Neural cell (in vitro differentiated cells): ENCODE data around the gene RSAD1. TPM values are rescaled to one million over a fixed set of nuclear protein-coding genes. Genes with fewer than 3 reads are reported as not detected.
"Not testable (repeated sequence)": the region's sequence is repeated elsewhere in the genome, so short reads cannot be mapped to it uniquely, and the experiment has no call there.

Source experiments
- H2AFZ ChIP-seq: fragments of 200-600, 300-800 bp; sonication (generic), shearing (Covaris generic); 2 replicates; pipeline ENCODE4 v1.6.0; 2014; ENCODE audit warnings: low read depth, mild to moderate bottlenecking, antibody characterized with exemption, low read length, moderate library complexity
- H3F3A ChIP-seq: fragments of 200-600 bp; shearing (Covaris generic); 2 replicates; pipeline ENCODE4 v1.6.1; 2016; ENCODE audit warnings: mild to moderate bottlenecking, moderate library complexity, mixed read lengths, antibody characterized with exemption, low read length; ENCODE audit not compliant: insufficient read depth, poor library complexity, severe bottlenecking
- H3K27ac ChIP-seq: fragments of 200-600, 300-800 bp; sonication (generic), shearing (Covaris generic); 2 replicates; pipeline ENCODE4 v1.5.1; 2014; ENCODE audit warnings: mild to moderate bottlenecking, low read length, moderate library complexity
- H3K27me3 ChIP-seq: fragments of 300-800, 200-600 bp; sonication (generic), shearing (Covaris generic); 2 replicates; pipeline ENCODE4 v1.6.0; 2014; ENCODE audit warnings: mild to moderate bottlenecking, low read depth, low read length, moderate library complexity; ENCODE audit not compliant: insufficient read depth
- H3K36me3 ChIP-seq: fragments of 300-800, 200-600 bp; sonication (generic), shearing (Covaris generic); 2 replicates; pipeline ENCODE4 v1.5.1; 2014; ENCODE audit warnings: mild to moderate bottlenecking, antibody characterized with exemption, low read length, moderate library complexity; ENCODE audit not compliant: insufficient read depth
- H3K4me2 ChIP-seq: fragments of 300-800, 200-600 bp; sonication (generic), shearing (Covaris generic); 2 replicates; pipeline ENCODE4 v1.6.0; 2014; ENCODE audit warnings: mild to moderate bottlenecking, low read length
- H3K4me3 ChIP-seq: fragments of 300-800, 200-600 bp; sonication (generic), shearing (Covaris generic); 2 replicates; pipeline ENCODE4 v1.5.1; 2014; ENCODE audit warnings: mild to moderate bottlenecking, low read length, moderate library complexity
- H3K79me2 ChIP-seq: fragments of 200-600 bp; shearing (Covaris generic); replicated peaks from 2 replicates; pipeline ENCODE4 v1.6.0; 2014; ENCODE audit warnings: mild to moderate bottlenecking, low read length, moderate library complexity; ENCODE audit not compliant: insufficient read depth
- H3K9ac ChIP-seq: fragments of 300-800, 200-600 bp; sonication (generic), shearing (Covaris generic); 2 replicates; pipeline ENCODE4 v1.6.1; 2016; ENCODE audit warnings: mild to moderate bottlenecking, low read length, mixed read lengths
- H3K9me2 ChIP-seq: fragments of 200-600 bp; shearing (Covaris generic); 2 replicates; pipeline ENCODE4 v1.6.1; 2016; ENCODE audit warnings: mild to moderate bottlenecking, low read length, mixed read lengths; ENCODE audit not compliant: insufficient read depth
- H3K9me3 ChIP-seq: fragments of 200-600, 300-800 bp; sonication (generic), shearing (Covaris generic); 2 replicates; pipeline ENCODE4 v1.6.1; 2016; ENCODE audit warnings: mild to moderate bottlenecking, mixed run types, low read length, moderate library complexity, mixed read lengths
- H4K20me1 ChIP-seq: fragments of 200-600 bp; shearing (Covaris generic); 2 replicates; pipeline ENCODE4 v1.6.1; 2016; ENCODE audit warnings: mild to moderate bottlenecking, mixed run types; ENCODE audit not compliant: insufficient read depth
- EP300 ChIP-seq: fragments of 450-650 bp; conservative IDR thresholded peaks from 2 replicates; pipeline ENCODE4 v1.6.1; 2014; ENCODE audit warnings: antibody characterized with exemption, mild to moderate bottlenecking, moderate library complexity; ENCODE audit not compliant: poor library complexity, severe bottlenecking
- EZH2 ChIP-seq: fragments of 200-600, 300-800 bp; shearing (Covaris generic), sonication (generic); IDR thresholded peaks from 2 replicates; pipeline ENCODE4 v1.6.1; 2014; ENCODE audit warnings: antibody characterized with exemption, low read length, borderline replicate concordance, mild to moderate bottlenecking; ENCODE audit not compliant: insufficient read depth, poor library complexity, severe bottlenecking
- MXI1 ChIP-seq: fragments of 450-650 bp; conservative IDR thresholded peaks from 2 replicates; pipeline ENCODE4 v1.6.1; 2014; ENCODE audit warnings: antibody characterized with exemption, mild to moderate bottlenecking; ENCODE audit not compliant: poor library complexity, severe bottlenecking
- POLR2AphosphoS5 ChIP-seq: IDR thresholded peaks from 2 replicates; pipeline ENCODE4 v1.6.1; 2012
- RAD21 ChIP-seq: fragments of 450-650 bp; conservative IDR thresholded peaks from 2 replicates; pipeline ENCODE4 v1.6.1; 2014; ENCODE audit warnings: antibody characterized with exemption, mild to moderate bottlenecking, moderate library complexity
- SMC3 ChIP-seq: fragments of 450-650 bp; conservative IDR thresholded peaks from 2 replicates; pipeline ENCODE4 v1.6.1; 2014; ENCODE audit warnings: antibody characterized with exemption, mild to moderate bottlenecking, moderate library complexity; ENCODE audit not compliant: poor library complexity
- TAF1 ChIP-seq: IDR thresholded peaks from 2 replicates; pipeline ENCODE4 v1.6.1; 2012; ENCODE audit warnings: low read depth
- polyA plus RNA-seq: library from polyadenylated mRNA; depleted of rRNA; stranded (reverse); fragments of >200 nt; gene quantifications from 2 replicates; pipeline ENCODE4 v1.2.3, GENCODE V29; 2014
- TF ChIP-seq, protein P1 (sequence below): IDR thresholded peaks from 2 replicates; pipeline ENCODE4 v1.6.1; 2012; ENCODE audit warnings: borderline replicate concordance
- TF ChIP-seq, protein P2 (sequence below): fragments of 450-650 bp; IDR thresholded peaks from 2 replicates; pipeline ENCODE4 v1.5.1; 2014; ENCODE audit warnings: antibody characterized with exemption, mild to moderate bottlenecking, moderate library complexity; ENCODE audit not compliant: poor library complexity, severe bottlenecking

RSAD1 gene
- polyA plus RNA-seq, 1 donor from 2014 or later = 61.9 TPM

DNA sequence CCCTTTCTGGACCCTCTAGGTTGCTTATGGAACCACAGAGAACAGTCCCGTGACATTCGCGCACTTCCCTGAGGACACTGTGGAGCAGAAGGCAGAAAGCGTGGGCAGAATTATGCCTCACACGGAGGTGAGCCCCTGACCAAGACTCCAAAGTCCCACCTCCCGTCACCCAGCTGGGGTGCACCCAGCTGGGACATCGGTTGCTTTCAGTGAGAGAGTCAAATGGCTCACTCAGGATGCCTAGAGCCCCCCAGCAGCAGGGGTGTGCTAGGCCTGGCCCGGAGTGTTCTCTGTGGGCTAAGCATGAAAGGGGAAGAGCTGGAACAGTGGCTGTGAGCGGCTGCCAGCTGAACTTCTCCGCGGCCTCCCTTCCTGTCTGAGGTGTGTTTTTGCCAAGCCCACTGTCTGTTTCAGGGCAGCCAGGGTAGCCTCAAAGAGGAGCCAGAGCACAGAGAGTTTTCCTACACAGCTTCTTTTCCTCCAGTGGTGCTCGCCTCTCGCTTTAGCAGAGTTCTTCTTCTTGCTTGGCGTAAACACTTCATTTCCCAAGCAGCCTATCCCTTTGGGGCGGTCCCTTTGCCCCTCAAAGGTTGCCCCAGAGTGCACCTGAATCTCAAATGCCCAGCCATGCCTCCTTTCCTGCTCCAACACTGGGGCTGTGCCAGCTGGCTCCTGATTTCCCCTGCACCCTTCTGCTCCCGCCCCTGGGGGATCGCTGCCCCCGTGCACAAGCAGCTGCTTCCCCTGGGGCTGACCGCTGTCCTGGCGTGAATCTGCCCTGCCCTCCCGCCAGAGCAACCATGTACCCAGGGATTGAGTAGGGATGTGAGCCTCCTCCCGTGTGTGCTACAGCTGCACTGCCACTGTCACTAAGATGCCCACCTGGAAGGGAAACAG, 7.4 kb upstream of the RSAD1 start:
- H3K9me3 ChIP-seq = no peaks in the 10 kb centered on the region
- no peak overlapping the region for H3K27ac ChIP-seq
- no peaks in the 10 kb centered on the region for H3K79me2 ChIP-seq
- H3F3A ChIP-seq = no peaks in the 10 kb centered on the region
- H3K27me3 ChIP-seq = peaks cover 27% of the 10 kb centered on the region
- H4K20me1 ChIP-seq = no peaks in the 10 kb centered on the region
- H3K4me3 ChIP-seq = no peak overlapping the region
- H2AFZ ChIP-seq = no peak overlapping the region
- no peaks in the 10 kb centered on the region for H3K9me2 ChIP-seq
- TF ChIP-seq MXI1 (no peak), EZH2 (no peak), POLR2AphosphoS5 (no peak), SMC3 (no peak), TAF1 (no peak)
- TF ChIP-seq, protein P1, sequence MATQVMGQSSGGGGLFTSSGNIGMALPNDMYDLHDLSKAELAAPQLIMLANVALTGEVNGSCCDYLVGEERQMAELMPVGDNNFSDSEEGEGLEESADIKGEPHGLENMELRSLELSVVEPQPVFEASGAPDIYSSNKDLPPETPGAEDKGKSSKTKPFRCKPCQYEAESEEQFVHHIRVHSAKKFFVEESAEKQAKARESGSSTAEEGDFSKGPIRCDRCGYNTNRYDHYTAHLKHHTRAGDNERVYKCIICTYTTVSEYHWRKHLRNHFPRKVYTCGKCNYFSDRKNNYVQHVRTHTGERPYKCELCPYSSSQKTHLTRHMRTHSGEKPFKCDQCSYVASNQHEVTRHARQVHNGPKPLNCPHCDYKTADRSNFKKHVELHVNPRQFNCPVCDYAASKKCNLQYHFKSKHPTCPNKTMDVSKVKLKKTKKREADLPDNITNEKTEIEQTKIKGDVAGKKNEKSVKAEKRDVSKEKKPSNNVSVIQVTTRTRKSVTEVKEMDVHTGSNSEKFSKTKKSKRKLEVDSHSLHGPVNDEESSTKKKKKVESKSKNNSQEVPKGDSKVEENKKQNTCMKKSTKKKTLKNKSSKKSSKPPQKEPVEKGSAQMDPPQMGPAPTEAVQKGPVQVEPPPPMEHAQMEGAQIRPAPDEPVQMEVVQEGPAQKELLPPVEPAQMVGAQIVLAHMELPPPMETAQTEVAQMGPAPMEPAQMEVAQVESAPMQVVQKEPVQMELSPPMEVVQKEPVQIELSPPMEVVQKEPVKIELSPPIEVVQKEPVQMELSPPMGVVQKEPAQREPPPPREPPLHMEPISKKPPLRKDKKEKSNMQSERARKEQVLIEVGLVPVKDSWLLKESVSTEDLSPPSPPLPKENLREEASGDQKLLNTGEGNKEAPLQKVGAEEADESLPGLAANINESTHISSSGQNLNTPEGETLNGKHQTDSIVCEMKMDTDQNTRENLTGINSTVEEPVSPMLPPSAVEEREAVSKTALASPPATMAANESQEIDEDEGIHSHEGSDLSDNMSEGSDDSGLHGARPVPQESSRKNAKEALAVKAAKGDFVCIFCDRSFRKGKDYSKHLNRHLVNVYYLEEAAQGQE = no peak
- TF ChIP-seq, protein P2, sequence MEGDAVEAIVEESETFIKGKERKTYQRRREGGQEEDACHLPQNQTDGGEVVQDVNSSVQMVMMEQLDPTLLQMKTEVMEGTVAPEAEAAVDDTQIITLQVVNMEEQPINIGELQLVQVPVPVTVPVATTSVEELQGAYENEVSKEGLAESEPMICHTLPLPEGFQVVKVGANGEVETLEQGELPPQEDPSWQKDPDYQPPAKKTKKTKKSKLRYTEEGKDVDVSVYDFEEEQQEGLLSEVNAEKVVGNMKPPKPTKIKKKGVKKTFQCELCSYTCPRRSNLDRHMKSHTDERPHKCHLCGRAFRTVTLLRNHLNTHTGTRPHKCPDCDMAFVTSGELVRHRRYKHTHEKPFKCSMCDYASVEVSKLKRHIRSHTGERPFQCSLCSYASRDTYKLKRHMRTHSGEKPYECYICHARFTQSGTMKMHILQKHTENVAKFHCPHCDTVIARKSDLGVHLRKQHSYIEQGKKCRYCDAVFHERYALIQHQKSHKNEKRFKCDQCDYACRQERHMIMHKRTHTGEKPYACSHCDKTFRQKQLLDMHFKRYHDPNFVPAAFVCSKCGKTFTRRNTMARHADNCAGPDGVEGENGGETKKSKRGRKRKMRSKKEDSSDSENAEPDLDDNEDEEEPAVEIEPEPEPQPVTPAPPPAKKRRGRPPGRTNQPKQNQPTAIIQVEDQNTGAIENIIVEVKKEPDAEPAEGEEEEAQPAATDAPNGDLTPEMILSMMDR = no peak
- H3K9ac ChIP-seq = no peak overlapping the region
- no peak overlapping the region for H3K4me2 ChIP-seq
- no peaks in the 10 kb centered on the region for H3K36me3 ChIP-seq

DNA sequence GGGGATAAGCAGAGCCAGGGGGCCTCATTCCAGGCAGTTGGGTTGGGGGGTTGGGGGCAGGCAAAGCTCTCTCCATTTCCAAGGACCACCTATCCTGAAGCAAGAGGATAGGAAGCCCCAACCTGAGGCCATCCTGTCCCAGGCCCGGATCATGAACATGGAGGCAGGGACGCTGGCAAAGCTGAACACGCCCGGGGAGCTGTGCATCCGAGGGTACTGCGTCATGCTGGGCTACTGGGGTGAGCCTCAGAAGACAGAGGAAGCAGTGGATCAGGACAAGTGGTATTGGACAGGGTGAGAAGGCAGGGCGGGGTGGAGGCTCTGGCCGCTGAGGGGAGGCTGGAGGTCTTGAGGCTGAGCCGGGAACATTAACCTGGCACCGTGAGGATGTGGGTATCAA, 6.4 kb upstream of the RSAD1 start:
- Histone ChIP-seq H3K27ac (no peak overlapping the region), H4K20me1 (no peaks in the 10 kb centered on the region), H3K79me2 (no peaks in the 10 kb centered on the region), H3K4me2 (no peak overlapping the region), H3K36me3 (no peaks in the 10 kb centered on the region), H3F3A (no peaks in the 10 kb centered on the region), H3K9me2 (no peaks in the 10 kb centered on the region), H3K9ac (no peak overlapping the region), H3K27me3 (peaks cover 27% of the 10 kb centered on the region), H3K9me3 (no peaks in the 10 kb centered on the region), H2AFZ (no peak overlapping the region), H3K4me3 (no peak overlapping the region)
- TF ChIP-seq, protein P1 = no peak
- TF ChIP-seq SMC3 = no peak
- no peak for TF ChIP-seq RAD21
- no peak for TF ChIP-seq POLR2AphosphoS5
- no peak for TF ChIP-seq MXI1
- TF ChIP-seq EP300 = no peak
- TF ChIP-seq, protein P2 = no peak
- TF ChIP-seq EZH2 = no peak
- no peak for TF ChIP-seq TAF1

DNA sequence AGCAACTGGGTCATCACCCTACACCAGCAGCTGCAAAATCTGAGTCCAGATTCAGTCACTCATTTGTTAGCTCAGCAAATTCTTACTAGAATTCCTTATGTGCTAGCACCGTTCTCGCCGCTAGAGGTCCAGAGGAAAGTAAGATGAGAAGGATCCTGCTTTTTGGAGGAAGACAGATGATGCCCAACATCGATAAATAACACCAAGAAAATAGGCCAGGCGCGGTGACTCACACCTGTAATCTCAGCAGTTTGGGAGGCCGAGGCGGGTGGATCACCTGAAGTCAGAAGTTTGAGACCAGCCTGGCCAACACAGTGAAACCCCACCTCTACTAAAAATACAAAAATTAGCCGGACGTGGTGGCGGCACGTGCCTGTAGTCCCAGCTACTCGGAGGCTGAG, 5.9 kb upstream of the RSAD1 start:
- not testable (repeated sequence) for H3K4me2 ChIP-seq, H3F3A ChIP-seq, H3K9ac ChIP-seq, H3K9me3 ChIP-seq, H2AFZ ChIP-seq, H3K36me3 ChIP-seq, H3K79me2 ChIP-seq, H4K20me1 ChIP-seq, H3K4me3 ChIP-seq, H3K27ac ChIP-seq, H3K9me2 ChIP-seq
- H3K27me3 ChIP-seq = peaks cover 23% of the 10 kb centered on the region
